SK-N-MC (cell line): ENCODE results near the gene AATF.

ENCODE experiments used
- DNase-seq: peaks from one replicate; pipeline ENCODE4 v3.0.0-alpha.2; 2011; ENCODE audit warnings: low read depth, low spot score
- H3K27ac ChIP-seq: fragments of 200-600 bp; sonication (generic); 2 replicates; pipeline ENCODE4 v1.5.1; 2016; ENCODE audit warnings: mixed run types
- H3K36me3 ChIP-seq: fragments of 200-600 bp; sonication (generic); 2 replicates; pipeline ENCODE4 v1.6.1; 2017; ENCODE audit warnings: antibody characterized with exemption, low read length, mixed read lengths; ENCODE audit not compliant: insufficient read depth
- H3K4me3 ChIP-seq: fragments of 200-600 bp; sonication (generic); 2 replicates; pipeline ENCODE4 v1.5.1; 2016
- H3K9ac ChIP-seq: fragments of 200-600 bp; sonication (generic); 2 replicates; pipeline ENCODE4 v1.8.0; 2017; ENCODE audit warnings: mixed run types, mixed read lengths; ENCODE audit not compliant: insufficient read length
- H3K9me3 ChIP-seq: fragments of 200-600 bp; sonication (generic); 2 replicates; pipeline ENCODE4 v1.6.1; 2017; ENCODE audit warnings: low read depth, mild to moderate bottlenecking, antibody characterized with exemption, low read length, moderate library complexity, mixed read lengths
- EZH2 ChIP-seq: fragments of 200-600 bp; sonication (generic); IDR thresholded peaks from one replicate; pipeline ENCODE4 v1.6.1; 2017; ENCODE audit warnings: antibody characterized with exemption
- FOXP2 ChIP-seq: optimal IDR thresholded peaks from 2 replicates; pipeline ENCODE3; 2011; ENCODE audit warnings: mild to moderate bottlenecking, moderate library complexity; ENCODE audit not compliant: insufficient read depth; ENCODE audit errors: extremely low read length, control extremely low read depth
- POLR2AphosphoS5 ChIP-seq: IDR thresholded peaks from 2 replicates; pipeline ENCODE4 v1.6.1; 2012; ENCODE audit warnings: mild to moderate bottlenecking, low read depth, low read length, borderline replicate concordance

Gene AATF

DNA sequence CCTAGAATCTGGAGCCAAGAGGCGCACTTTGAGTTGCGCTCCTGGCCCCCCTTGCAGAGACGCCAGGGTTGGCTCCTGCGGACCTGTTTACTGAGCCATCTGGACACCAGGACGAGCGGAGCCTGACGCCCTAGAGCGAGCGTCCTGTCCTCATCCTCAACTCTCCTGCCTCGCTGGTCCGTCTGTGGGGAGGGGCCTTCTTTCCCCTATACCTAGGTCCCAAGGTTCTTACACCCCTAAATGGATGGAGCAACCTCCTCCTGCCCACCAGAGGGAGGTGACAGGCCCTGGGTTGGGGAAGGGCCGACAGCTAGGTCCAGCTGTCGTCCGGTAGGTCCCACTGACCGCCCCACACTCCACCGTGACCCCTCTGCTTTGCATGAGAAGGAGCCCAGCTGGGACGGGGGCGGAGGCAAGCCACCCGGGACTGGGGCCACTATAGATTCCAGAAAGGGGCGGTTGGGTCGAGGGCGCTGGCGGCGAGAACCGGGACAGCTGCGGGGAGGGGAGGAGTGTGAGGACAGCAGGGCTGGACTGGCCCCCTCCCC lies 14.5 kb upstream of the AATF start:
- Histone ChIP-seq H3K4me3 (no peak overlapping the region; the same call in 1 of the 2 replicates), H3K27ac (no peak overlapping the region), H3K36me3 (no peaks in the 10 kb centered on the region), H3K9ac (no peak overlapping the region), H3K9me3 (no peaks in the 10 kb centered on the region)
- DNase-seq, result no peak
- TF ChIP-seq POLR2AphosphoS5 (no peak), FOXP2 (no peak), EZH2 (no peak)

DNA sequence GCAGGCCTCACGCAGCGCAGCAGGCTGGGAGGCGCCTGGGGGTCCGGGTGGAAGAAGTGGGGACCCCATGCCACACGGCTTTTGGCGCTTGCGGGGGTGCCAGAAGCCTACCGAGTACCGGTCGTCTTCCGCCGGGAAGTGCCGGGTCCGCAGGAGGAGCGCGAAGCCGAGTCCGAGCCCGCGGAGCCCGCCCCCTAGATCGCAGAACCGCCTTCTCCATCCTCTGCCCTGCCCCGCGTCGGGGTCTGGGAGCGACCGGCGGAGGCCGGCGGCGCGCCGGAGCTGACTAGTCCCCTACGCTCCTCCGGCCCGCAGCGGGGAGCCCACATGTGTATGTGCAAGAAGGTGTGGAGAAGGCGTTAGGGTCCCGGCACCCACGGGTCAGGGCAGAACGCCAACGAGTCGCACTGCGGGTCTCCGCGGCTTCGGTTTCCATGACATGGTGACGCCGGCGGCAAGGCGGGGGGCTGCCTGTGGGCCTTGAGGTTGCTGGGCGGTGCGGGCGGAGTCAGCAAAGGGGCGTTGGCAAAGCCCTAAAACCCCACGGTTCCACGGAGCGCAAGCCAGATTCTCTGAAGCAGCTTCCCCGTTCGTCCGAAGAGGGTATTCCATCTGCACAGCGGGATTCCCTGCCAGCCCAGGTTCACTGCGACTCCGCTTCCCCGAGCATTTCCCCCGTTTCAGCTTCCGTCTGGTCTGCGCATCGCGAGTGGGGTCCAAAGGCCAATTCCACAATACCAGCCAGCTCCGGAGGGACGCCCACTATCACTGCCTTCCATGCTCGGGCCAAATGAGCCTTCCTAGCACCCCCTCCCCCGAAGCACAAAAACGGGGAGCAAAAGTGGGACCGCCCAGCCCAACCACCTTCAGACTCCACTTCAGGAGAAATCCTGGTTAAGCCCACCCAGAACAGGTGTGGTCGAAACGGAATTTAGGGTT lies 13.8 kb upstream of the AATF start:
- Histone ChIP-seq H3K36me3 (no peaks in the 10 kb centered on the region), H3K9me3 (no peaks in the 10 kb centered on the region), H3K9ac (no peak overlapping the region), H3K4me3 (peak overlapping the region; percentile 81), H3K27ac (no peak overlapping the region)
- DNase-seq, result no peak
- TF ChIP-seq EZH2 (no peak), FOXP2 (no peak), POLR2AphosphoS5 (no peak)

DNA sequence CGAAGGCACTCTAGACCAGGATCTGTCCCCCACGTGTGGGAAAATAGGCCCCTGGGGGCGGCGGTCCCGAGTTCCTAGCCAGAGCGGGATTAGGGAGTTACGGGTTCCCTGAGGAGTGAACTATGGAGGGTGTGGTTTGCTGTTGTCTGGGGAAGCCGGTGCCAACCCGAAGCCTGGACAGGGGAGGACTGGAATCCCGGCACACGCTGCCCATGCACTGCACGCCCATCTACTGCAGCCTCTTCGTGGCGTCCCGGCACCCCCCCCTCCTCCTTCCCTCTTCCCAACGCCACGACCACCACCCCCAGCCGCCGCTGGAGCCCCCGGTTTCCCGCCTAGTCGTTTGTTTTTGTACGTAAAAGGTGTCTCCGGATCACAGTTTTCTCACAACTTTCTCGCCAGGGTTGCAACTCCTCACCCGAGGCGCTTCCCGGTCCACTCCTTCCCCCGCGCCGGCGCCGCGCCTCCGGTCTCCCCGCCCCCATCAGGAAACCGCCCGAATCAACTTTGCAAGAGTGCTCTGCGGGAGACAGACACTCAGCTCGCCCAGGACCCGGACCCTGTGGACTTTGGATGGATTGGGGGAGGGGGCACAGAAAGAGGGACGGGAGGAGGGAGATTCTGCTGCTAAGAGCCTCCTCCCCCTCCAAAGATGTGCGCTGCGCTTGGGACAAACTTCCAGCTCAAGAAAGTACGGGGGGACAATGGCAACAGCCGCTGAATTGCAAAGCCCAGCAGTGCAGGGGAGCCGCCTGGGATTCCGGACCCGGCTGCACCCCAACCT lies 12.9 kb upstream of the AATF start:
- no peak for DNase-seq

DNA sequence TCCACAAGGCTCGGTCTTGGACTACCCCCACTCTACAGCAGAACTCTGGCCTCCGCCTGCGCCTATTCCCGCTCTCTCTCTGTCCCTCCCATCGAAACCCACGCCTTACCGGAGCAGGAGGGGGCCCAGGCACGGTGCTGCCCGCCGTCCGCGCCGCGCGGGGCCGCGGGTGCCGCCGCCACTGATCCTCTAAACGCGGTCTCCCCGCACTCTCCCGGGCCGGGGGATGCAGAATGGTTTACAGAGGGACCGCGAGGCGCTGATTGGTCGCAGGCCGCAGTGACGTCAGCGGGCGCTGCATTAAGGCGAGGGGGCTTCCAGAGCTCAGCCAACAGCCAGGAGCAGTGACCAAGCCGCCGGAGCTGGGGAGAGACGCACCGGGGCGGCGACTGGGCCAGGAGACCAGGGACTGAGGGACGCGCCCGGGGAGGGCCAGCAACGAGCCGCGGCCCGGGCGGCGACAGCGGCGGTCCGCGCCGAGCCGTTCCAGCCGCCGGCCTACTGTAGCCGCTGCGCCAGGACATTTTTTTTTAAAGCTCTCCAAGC lies 12.2 kb upstream of the AATF start:
- no peak for DNase-seq
- H3K36me3 ChIP-seq, result no peaks in the 10 kb centered on the region
- H3K9ac ChIP-seq, result no peak overlapping the region
- TF ChIP-seq FOXP2 (no peak), EZH2 (peak; percentile 6)
- H3K9me3 ChIP-seq, result no peaks in the 10 kb centered on the region
- H3K4me3 ChIP-seq, result peak overlapping the region; percentile 81
- no peak overlapping the region for H3K27ac ChIP-seq

More for the DNA sequence above, 12.9 kb upstream of the AATF start:
- no peak overlapping the region for H3K27ac ChIP-seq
- H3K36me3 ChIP-seq, result no peaks in the 10 kb centered on the region
- H3K9me3 ChIP-seq, result no peaks in the 10 kb centered on the region
- H3K4me3 ChIP-seq, result peak overlapping the region; percentile 81
- no peak overlapping the region for H3K9ac ChIP-seq
- no peak for TF ChIP-seq POLR2AphosphoS5
- peak; percentile 1 for TF ChIP-seq EZH2

DNA sequence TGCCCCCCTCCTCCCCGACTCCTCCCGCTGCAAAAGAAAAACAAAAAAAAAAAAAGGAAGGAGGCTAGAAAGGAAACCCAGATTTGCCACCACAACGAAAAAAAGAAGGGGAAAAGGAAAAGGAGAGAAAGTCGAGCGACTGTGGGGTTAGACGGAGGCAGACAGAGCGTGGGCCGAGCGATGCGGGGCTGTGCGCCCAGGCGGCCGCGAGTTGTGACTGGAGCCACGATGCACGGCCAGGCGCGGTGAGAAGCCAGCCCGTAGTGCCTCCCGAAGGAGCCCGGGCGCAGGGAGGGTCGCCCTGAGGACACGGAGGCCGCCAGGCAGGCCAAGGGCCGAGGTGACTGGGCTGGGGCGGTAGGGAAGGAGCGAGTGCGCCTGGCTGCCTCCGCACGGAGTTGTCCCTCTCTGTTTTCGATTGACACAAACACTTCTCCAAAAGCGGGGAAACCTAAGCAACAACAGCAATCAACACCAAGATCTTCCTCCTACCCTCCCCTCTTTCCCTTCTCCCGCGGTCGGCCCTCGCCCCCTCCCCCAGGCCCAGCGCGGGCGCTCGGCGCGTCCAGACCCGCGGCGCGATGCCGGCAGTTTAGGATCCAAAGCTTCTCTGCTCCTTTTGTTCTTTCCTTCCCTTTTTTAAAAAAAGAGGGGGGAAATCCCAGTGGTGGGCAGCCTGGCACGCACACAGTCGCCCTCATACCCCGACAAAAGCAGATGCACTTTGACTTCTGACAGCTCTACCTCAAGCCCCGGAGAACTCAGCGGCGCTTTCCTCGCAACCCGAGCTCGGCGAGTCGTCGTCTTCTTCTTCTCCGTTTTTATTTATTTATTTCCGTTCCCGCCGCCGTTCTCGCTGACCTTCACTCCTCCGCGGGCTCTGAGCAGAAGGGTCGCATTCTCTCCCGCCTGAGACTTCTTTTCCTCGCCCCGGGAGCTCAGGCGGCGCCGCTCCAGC lies 11.5 kb upstream of the AATF start, which contains the start of gene LHX1:
TSS of gene LHX1 (plus strand) at position 475 of the 958 bp plus-strand sequence. CDS start 723 bp downstream, outside the sequence.
- Histone ChIP-seq H3K36me3 (no peaks in the 10 kb centered on the region), H3K4me3 (peak within 1 kb of the TSS; percentile 81), H3K9ac (no peak within 1 kb of the TSS), H3K27ac (no peak within 1 kb of the TSS), H3K9me3 (no peaks in the 10 kb centered on the region)
- DNase-seq, result no peak
- TF ChIP-seq FOXP2 (no peak), EZH2 (peak; percentile 2)

DNA sequence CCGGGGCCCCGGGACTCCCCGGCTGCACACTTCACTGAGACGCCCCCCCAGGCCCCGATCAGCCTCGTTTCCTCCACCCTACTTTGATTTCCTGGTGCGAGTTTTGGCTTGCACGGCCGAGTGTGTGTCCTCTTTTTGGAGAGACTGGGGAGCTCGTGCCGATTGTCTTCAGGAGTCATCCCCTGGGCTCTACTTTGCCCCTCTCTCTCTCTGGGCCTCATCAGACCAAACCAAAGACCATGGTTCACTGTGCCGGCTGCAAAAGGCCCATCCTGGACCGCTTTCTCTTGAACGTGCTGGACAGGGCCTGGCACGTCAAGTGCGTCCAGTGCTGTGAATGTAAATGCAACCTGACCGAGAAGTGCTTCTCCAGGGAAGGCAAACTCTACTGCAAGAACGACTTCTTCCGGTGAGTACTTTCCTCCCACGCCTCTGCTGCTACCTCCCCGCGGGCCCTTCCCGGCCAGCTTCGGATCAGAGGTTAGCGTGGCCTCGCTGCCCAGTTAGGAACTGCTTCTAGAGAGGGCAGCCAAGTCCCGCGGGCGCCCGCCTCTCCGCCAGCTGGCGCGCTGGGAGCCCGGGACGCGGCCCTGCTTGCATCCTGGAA lies 10.7 kb upstream of the AATF start:
- no peak for TF ChIP-seq FOXP2
- TF ChIP-seq EZH2, result peak; percentile 41
- no peak for DNase-seq
- no peaks in the 10 kb centered on the region for H3K36me3 ChIP-seq
- no peak overlapping the region for H3K27ac ChIP-seq
- no peak overlapping the region for H3K9ac ChIP-seq
- peak overlapping the region; percentile 81 for H3K4me3 ChIP-seq
- no peaks in the 10 kb centered on the region for H3K9me3 ChIP-seq

DNA sequence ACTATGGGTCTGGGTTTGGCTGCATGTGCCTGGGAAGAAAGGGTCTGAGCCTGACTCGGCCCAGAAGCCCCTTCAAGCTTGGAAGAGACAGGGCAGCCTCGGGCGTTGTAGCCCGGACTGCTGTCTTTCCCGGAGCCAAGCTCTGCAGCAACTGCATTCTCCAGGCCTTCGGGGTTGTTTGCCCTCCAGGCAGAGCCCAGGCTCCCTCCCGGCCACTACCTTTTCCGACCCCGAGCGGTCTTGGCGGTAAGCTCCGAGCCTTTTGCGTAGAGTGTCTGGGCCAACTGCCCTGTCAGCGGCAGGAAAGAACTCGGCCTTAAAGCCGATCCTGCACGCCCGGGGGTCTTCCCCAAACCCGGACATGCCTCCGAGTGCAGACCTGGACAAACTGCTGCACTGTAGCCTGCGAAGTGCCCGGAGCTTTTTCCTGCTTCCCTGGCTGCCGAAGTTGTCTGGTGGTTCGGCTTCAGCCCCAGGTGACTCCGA lies 10.1 kb upstream of the AATF start:
- Histone ChIP-seq H3K4me3 (peak overlapping the region; percentile 21), H3K27ac (no peak overlapping the region), H3K36me3 (no peaks in the 10 kb centered on the region), H3K9me3 (no peaks in the 10 kb centered on the region), H3K9ac (no peak overlapping the region)
- no peak for DNase-seq
- TF ChIP-seq POLR2AphosphoS5, result no peak
- TF ChIP-seq FOXP2, result no peak
- TF ChIP-seq EZH2, result no peak
